Liver (tissue), 9 donors: ENCODE results near the gene ABHD2. TPM values are rescaled to one million over a fixed set of nuclear protein-coding genes. Genes with fewer than 3 reads are reported as not detected.

ENCODE experiments used
- DNase-seq: peaks from one replicate; pipeline ENCODE4 v3.0.0-alpha.2; 2017; ENCODE audit warnings: low spot score
- H3K27ac ChIP-seq, 2 donors: one replicate each; pipeline ENCODE4 v1.7.0; 2013; ENCODE audit warnings: inconsistent platforms in 2 of 2, low read length in 2 of 2, control low read depth in 1 of 2, low read depth in 1 of 2, mild to moderate bottlenecking in 1 of 2
- H3K27me3 ChIP-seq, 4 donors: one replicate each; pipeline versions ENCODE4 v1.6.1 to v1.7.0; 2013; ENCODE audit warnings: low read length in 3 of 4, inconsistent platforms in 1 of 4, mild to moderate bottlenecking in 1 of 4, moderate library complexity in 1 of 4; ENCODE audit not compliant: control insufficient read depth in 4 of 4, insufficient read depth in 4 of 4
- H3K36me3 ChIP-seq, 4 donors: one replicate each; pipeline versions ENCODE4 v1.6.1 to v1.7.0; 2013; ENCODE audit warnings: low read length in 3 of 4, mild to moderate bottlenecking in 3 of 4, low read depth in 1 of 4, moderate library complexity in 1 of 4; ENCODE audit not compliant: control insufficient read depth in 4 of 4, insufficient read depth in 3 of 4
- H3K4me1 ChIP-seq, 4 donors: one replicate each; pipeline versions ENCODE4 v1.6.1 to v1.7.0; 2013; ENCODE audit warnings: low read length in 3 of 4, mild to moderate bottlenecking in 3 of 4, moderate library complexity in 1 of 4; ENCODE audit not compliant: control insufficient read depth in 4 of 4, insufficient read depth in 4 of 4
- H3K4me3 ChIP-seq, 3 donors: one replicate each; pipeline versions ENCODE4 v1.6.1 to v1.7.0; 2013; ENCODE audit warnings: low read length in 3 of 3, control low read depth in 1 of 3, low read depth in 1 of 3, mild to moderate bottlenecking in 1 of 3
- H3K9ac ChIP-seq, 2 donors: one replicate each; pipeline ENCODE4 v1.7.0; 2013; ENCODE audit warnings: low read length in 2 of 2, mild to moderate bottlenecking in 2 of 2, moderate library complexity in 2 of 2, control low read depth in 1 of 2, low read depth in 1 of 2
- H3K9me3 ChIP-seq, 4 donors: one replicate each; pipeline versions ENCODE4 v1.6.1 to v1.7.0; 2013; ENCODE audit warnings: low read length in 3 of 4; ENCODE audit not compliant: control insufficient read depth in 4 of 4
- ATF3 ChIP-seq: IDR thresholded peaks from 2 replicates; pipeline ENCODE4 v1.6.1; 2016; ENCODE audit warnings: antibody characterized with exemption
- CTCF ChIP-seq: fragments of 150-350 bp; IDR thresholded peaks from 2 replicates; pipeline ENCODE4 v1.5.1; 2017; ENCODE audit warnings: improper control_type of control experiment, low read depth, low read length; ENCODE audit not compliant: missing input control
- EGR1 ChIP-seq, 2 donors: IDR thresholded peaks; 2 replicates each; pipeline ENCODE4 v1.6.1; 2016 to 2018; ENCODE audit warnings: antibody characterized with exemption in 2 of 2, low read depth in 2 of 2
- FOXA1 ChIP-seq: IDR thresholded peaks from 2 replicates; pipeline ENCODE4 v1.6.1; 2016; ENCODE audit warnings: antibody characterized with exemption
- FOXA2 ChIP-seq: IDR thresholded peaks from 2 replicates; pipeline ENCODE4 v1.6.1; 2016; ENCODE audit warnings: antibody characterized with exemption
- GABPA ChIP-seq, 2 donors: IDR thresholded peaks in 1 of 2; conservative IDR thresholded peaks in 1 of 2; 2 replicates each; pipeline ENCODE4 v1.6.1; 2016; ENCODE audit warnings: antibody characterized with exemption in 2 of 2, mild to moderate bottlenecking in 1 of 2, moderate library complexity in 1 of 2
- HNF4A ChIP-seq, 2 donors: conservative IDR thresholded peaks; 2 replicates each; pipeline ENCODE4 v1.6.1; 2016; ENCODE audit warnings: antibody characterized with exemption in 2 of 2, mild to moderate bottlenecking in 2 of 2
- HNF4G ChIP-seq: IDR thresholded peaks from 2 replicates; pipeline ENCODE4 v1.6.1; 2016; ENCODE audit warnings: antibody characterized with exemption
- JUND ChIP-seq, 2 donors: IDR thresholded peaks; 2 replicates each; pipeline ENCODE4 v1.6.1; 2016; ENCODE audit warnings: antibody characterized with exemption in 2 of 2
- NR2F2 ChIP-seq: IDR thresholded peaks from 2 replicates; pipeline ENCODE4 v1.6.1; 2016; ENCODE audit warnings: antibody characterized with exemption
- RAD21 ChIP-seq, 2 donors: IDR thresholded peaks; 2 replicates each; pipeline ENCODE4 v1.6.1; 2016; ENCODE audit warnings: antibody characterized with exemption in 2 of 2, mild to moderate bottlenecking in 2 of 2
- RXRA ChIP-seq, 2 donors: IDR thresholded peaks; 2 replicates each; pipeline ENCODE4 v1.6.1; 2017 to 2018; ENCODE audit warnings: antibody characterized with exemption in 2 of 2, mild to moderate bottlenecking in 1 of 2
- SP1 ChIP-seq: IDR thresholded peaks from 2 replicates; pipeline ENCODE4 v1.6.1; 2018; ENCODE audit warnings: antibody characterized with exemption, mild to moderate bottlenecking
- TAF1 ChIP-seq: conservative IDR thresholded peaks from 2 replicates; pipeline ENCODE4 v1.6.1; 2016; ENCODE audit warnings: antibody characterized with exemption, mild to moderate bottlenecking
- YY1 ChIP-seq: IDR thresholded peaks from 2 replicates; pipeline ENCODE4 v1.6.1; 2016; ENCODE audit warnings: antibody characterized with exemption, mild to moderate bottlenecking
- ZBTB33 ChIP-seq: IDR thresholded peaks from 2 replicates; pipeline ENCODE4 v1.6.1; 2016; ENCODE audit warnings: antibody characterized with exemption
- WGBS: extraction: QIAGEN DNeasy Blood & Tissue Kit; methylation state at CpG from one replicate; pipeline ENCODE4 v1.1.7; 2013; 5-methylcytosine and 5-hydroxymethylcytosine counted together
- polyA plus RNA-seq, 2 donors: library from polyadenylated mRNA; stranded (reverse) in 1 of 2; unstranded in 1 of 2; fragments of 200-250 nt in 1 of 2; fragments of >200 nt in 1 of 2; fragmentation: Nextera tagmentation in 1 of 2; extraction: Ambion mirVana in 1 of 2; gene quantifications; one replicate each; pipeline versions ENCODE4 v1.2.1 to v1.2.3, GENCODE V29; 2013 to 2015
- total RNA-seq, 2 donors: library from RNA; depleted of rRNA; stranded (reverse); fragments of >200 nt; gene quantifications; one replicate each; pipeline ENCODE4 v1.2.3, GENCODE V29; 2014
- TF ChIP-seq, protein P1 (sequence below): IDR thresholded peaks from 2 replicates; pipeline ENCODE4 v1.6.1; 2016; ENCODE audit warnings: antibody characterized with exemption
- TF ChIP-seq, protein P2 (sequence below): IDR thresholded peaks from 2 replicates; pipeline ENCODE4 v1.6.1; 2016; ENCODE audit warnings: antibody characterized with exemption, mild to moderate bottlenecking
- donor health status: healthy.
- donor health status: healthy.
- donor health status: healthy.
- donor health status: healthy.
- donor health status: healthy.

Gene ABHD2
- total and polyA plus RNA-seq, 4 donors, result 34.6 to 663 (median 65.1) TPM

GRCh38 chr15:89117790-89118189 is 29.5 kb downstream of the ABHD2 start:
- WGBS, result 47% methylated on average over 3 of the region's 3 CpGs
- no peak overlapping the region for H3K4me3 ChIP-seq
- H3K27me3 ChIP-seq, result no peaks in the 10 kb centered on the region
- H3K9me3 ChIP-seq, result no peaks in the 10 kb centered on the region
- peak overlapping the region; percentile 42 to 47 for H3K9ac ChIP-seq
- H3K4me1 ChIP-seq, result peaks cover 13 to 71% (median 34%) of the 10 kb centered on the region in 4 donors
- no peak for DNase-seq
- H3K27ac ChIP-seq, result peak overlapping the region; percentile 91 to 96
- TF ChIP-seq FOXA1 (no peak), GABPA (IDR thresholded peaks at IDR 0.05 in 1 of 2, conservative IDR thresholded peaks at IDR 0.05 in 1 of 2) (no peak), FOXA2 (no peak), RXRA (IDR thresholded peaks at IDR 0.05) (no peak), JUND (IDR thresholded peaks at IDR 0.05) (peak in 1 of 2 donors; percentile 38), SP1 (peak; percentile 64), CTCF (no peak), TAF1 (no peak), YY1 (no peak), RAD21 (IDR thresholded peaks at IDR 0.05) (peak in 1 of 2 donors; percentile 14), NR2F2 (no peak), EGR1 (IDR thresholded peaks at IDR 0.05; ENCODE audit: low read depth in 2 of 2) (no peak), HNF4G (no peak), HNF4A (conservative IDR thresholded peaks at IDR 0.05) (peak; percentile 13 to 26), ZBTB33 (no peak), ATF3 (peak; percentile 46)
- TF ChIP-seq, protein P1, sequence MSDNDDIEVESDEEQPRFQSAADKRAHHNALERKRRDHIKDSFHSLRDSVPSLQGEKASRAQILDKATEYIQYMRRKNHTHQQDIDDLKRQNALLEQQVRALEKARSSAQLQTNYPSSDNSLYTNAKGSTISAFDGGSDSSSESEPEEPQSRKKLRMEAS, result no peak
- TF ChIP-seq, protein P2, sequence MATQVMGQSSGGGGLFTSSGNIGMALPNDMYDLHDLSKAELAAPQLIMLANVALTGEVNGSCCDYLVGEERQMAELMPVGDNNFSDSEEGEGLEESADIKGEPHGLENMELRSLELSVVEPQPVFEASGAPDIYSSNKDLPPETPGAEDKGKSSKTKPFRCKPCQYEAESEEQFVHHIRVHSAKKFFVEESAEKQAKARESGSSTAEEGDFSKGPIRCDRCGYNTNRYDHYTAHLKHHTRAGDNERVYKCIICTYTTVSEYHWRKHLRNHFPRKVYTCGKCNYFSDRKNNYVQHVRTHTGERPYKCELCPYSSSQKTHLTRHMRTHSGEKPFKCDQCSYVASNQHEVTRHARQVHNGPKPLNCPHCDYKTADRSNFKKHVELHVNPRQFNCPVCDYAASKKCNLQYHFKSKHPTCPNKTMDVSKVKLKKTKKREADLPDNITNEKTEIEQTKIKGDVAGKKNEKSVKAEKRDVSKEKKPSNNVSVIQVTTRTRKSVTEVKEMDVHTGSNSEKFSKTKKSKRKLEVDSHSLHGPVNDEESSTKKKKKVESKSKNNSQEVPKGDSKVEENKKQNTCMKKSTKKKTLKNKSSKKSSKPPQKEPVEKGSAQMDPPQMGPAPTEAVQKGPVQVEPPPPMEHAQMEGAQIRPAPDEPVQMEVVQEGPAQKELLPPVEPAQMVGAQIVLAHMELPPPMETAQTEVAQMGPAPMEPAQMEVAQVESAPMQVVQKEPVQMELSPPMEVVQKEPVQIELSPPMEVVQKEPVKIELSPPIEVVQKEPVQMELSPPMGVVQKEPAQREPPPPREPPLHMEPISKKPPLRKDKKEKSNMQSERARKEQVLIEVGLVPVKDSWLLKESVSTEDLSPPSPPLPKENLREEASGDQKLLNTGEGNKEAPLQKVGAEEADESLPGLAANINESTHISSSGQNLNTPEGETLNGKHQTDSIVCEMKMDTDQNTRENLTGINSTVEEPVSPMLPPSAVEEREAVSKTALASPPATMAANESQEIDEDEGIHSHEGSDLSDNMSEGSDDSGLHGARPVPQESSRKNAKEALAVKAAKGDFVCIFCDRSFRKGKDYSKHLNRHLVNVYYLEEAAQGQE, result no peak
- H3K36me3 ChIP-seq, result peaks cover 5 to 34% (median 16%) of the 10 kb centered on the region in 4 donors
